B cell (primary cell): ENCODE results near the gene ACAP2.
"Not testable (repeated sequence)": the region's sequence is repeated elsewhere in the genome, so short reads cannot be mapped to it uniquely, and the experiment has no call there.

Experiments
- CTCF ChIP-seq: fragments of 200-600 bp; IDR thresholded peaks from one replicate; pipeline ENCODE4 v1.8.0; 2022; ENCODE audit warnings: antibody characterized with exemption, mild to moderate bottlenecking
- EZH2 ChIP-seq: IDR thresholded peaks from 2 replicates; pipeline ENCODE4 v1.6.1; 2012; ENCODE audit warnings: borderline replicate concordance, low read depth, mild to moderate bottlenecking, moderate library complexity, low read length; ENCODE audit not compliant: insufficient read depth, poor library complexity, severe bottlenecking

GRCh38 chr3:195357797-195358196 is 85.0 kb downstream of the ACAP2 start:
- not testable (repeated sequence) for TF ChIP-seq CTCF, EZH2
